WTC11 (cell line): ENCODE data around the gene RANGRF. TPM values are rescaled to one million over a fixed set of nuclear protein-coding genes. Genes with fewer than 3 reads are reported as not detected.

Experiments used
- ATAC-seq: fragments of 200-7000 bp; cut with Tn5 transposase; 2 replicates; pipeline ENCODE4 v1.10.0; 2021; ENCODE audit warnings: mild to moderate bottlenecking, moderate library complexity
- CTCF ChIA-PET: fragments of 300-600 bp; sonication (Branson Sonifier 250); formaldehyde crosslinking; loops from one replicate; lab custom pipeline; 2021; ENCODE audit warnings: antibody characterized with exemption; lab: Charles Lee
- POLR2A ChIA-PET: fragments of 350-600 bp; sonication (Branson Sonifier 250); formaldehyde crosslinking; loops from one replicate; lab custom pipeline; 2021; ENCODE audit warnings: antibody characterized with exemption; lab: Charles Lee
- DNase-seq: peaks from one replicate; pipeline ENCODE4 v3.0.0; 2021; ENCODE audit warnings: low spot score
- H3K27ac Mint-ChIP-seq: 2 replicates; pipeline ENCODE4 v1.8.0; 2021; ENCODE audit warnings: mixed read lengths
- H3K27me3 Mint-ChIP-seq: 2 replicates; pipeline ENCODE4 v1.8.0; 2021; ENCODE audit warnings: low read depth, mild to moderate bottlenecking, moderate library complexity, mixed read lengths
- H3K36me3 Mint-ChIP-seq: 2 replicates; pipeline ENCODE4 v1.8.0; 2021; ENCODE audit warnings: mixed read lengths
- H3K4me1 Mint-ChIP-seq: 2 replicates; pipeline ENCODE4 v1.8.0; 2022; ENCODE audit warnings: mixed read lengths
- H3K4me3 Mint-ChIP-seq: 2 replicates; pipeline ENCODE4 v1.8.0; 2021; ENCODE audit warnings: mild to moderate bottlenecking, moderate library complexity, mixed read lengths
- H3K9me3 Mint-ChIP-seq: 2 replicates; pipeline ENCODE4 v1.8.0; 2021; ENCODE audit warnings: mixed read lengths
- ETV6 ChIP-seq: sonication (generic); formaldehyde crosslinking; IDR thresholded peaks from 2 replicates; pipeline ENCODE4 v1.8.1; 2022; ENCODE audit warnings: mild to moderate bottlenecking, missing genetic modification reagents
- GABPB1 ChIP-seq: sonication (generic); formaldehyde crosslinking; IDR thresholded peaks from 2 replicates; pipeline ENCODE4 v1.8.1; 2023; ENCODE audit warnings: mild to moderate bottlenecking, missing genetic modification reagents
- GTF2I ChIP-seq: fragments of 250-450 bp; sonication (Bioruptor Pico); conservative IDR thresholded peaks from 2 replicates; pipeline ENCODE4 v1.4.0; 2021; ENCODE audit warnings: mild to moderate bottlenecking
- MYBL2 ChIP-seq: sonication (generic); formaldehyde crosslinking; IDR thresholded peaks from 2 replicates; pipeline ENCODE4 v1.8.1; 2023; ENCODE audit warnings: mild to moderate bottlenecking, moderate library complexity, missing genetic modification reagents
- NFYB ChIP-seq: sonication (generic); formaldehyde crosslinking; conservative IDR thresholded peaks from 2 replicates; pipeline ENCODE4 v1.8.0; 2022; ENCODE audit warnings: low read depth, missing genetic modification reagents
- NR1H2 ChIP-seq: sonication (generic); formaldehyde crosslinking; IDR thresholded peaks from 2 replicates; pipeline ENCODE4 v1.9.0; 2021; ENCODE audit warnings: mild to moderate bottlenecking, moderate library complexity, missing genetic modification reagents
- RORB ChIP-seq: fragments of 250-450 bp; sonication (Bioruptor Pico); IDR thresholded peaks from 2 replicates; pipeline ENCODE4 v1.9.0; 2021; ENCODE audit warnings: mild to moderate bottlenecking
- SMAD3 ChIP-seq: sonication (generic); formaldehyde crosslinking; IDR thresholded peaks from 2 replicates; pipeline ENCODE4 v1.8.0; 2022; ENCODE audit warnings: missing genetic modification reagents, mild to moderate bottlenecking, borderline replicate concordance
- TEAD1 ChIP-seq: sonication (generic); formaldehyde crosslinking; IDR thresholded peaks from 2 replicates; pipeline ENCODE4 v1.8.0; 2022; ENCODE audit warnings: mild to moderate bottlenecking, missing genetic modification reagents
- ZNF138 ChIP-seq: sonication (generic); formaldehyde crosslinking; conservative IDR thresholded peaks from 2 replicates; pipeline ENCODE4 v1.8.1; 2022; ENCODE audit warnings: mild to moderate bottlenecking, moderate library complexity, missing genetic modification reagents
- ZNF219 ChIP-seq: sonication (generic); formaldehyde crosslinking; IDR thresholded peaks from 2 replicates; pipeline ENCODE4 v1.8.0; 2023; ENCODE audit warnings: missing genetic modification reagents, mild to moderate bottlenecking, borderline replicate concordance
- total RNA-seq: library from RNA; stranded (reverse); gene quantifications from 3 replicates; pipeline ENCODE4 v1.2.3, GENCODE V29; 2021
- TF ChIP-seq, protein P1 (sequence below): sonication (generic); formaldehyde crosslinking; IDR thresholded peaks from 2 replicates; pipeline ENCODE4 v1.8.0; 2022; ENCODE audit warnings: mild to moderate bottlenecking, missing genetic modification reagents
- TF ChIP-seq, protein P2 (sequence below): sonication (generic); formaldehyde crosslinking; IDR thresholded peaks from 2 replicates; pipeline ENCODE4 v1.8.1; 2022; ENCODE audit warnings: low read depth, missing genetic modification reagents, borderline replicate concordance
- TF ChIP-seq, protein P3 (sequence below): sonication (generic); formaldehyde crosslinking; IDR thresholded peaks from 2 replicates; pipeline ENCODE4 v1.8.0; 2022; ENCODE audit warnings: mild to moderate bottlenecking, missing genetic modification reagents
- TF ChIP-seq, protein P4 (sequence below): sonication (generic); formaldehyde crosslinking; IDR thresholded peaks from 2 replicates; pipeline ENCODE4 v1.8.1; 2023; ENCODE audit warnings: mild to moderate bottlenecking, missing genetic modification reagents
- TF ChIP-seq, protein P5 (sequence below): sonication (generic); formaldehyde crosslinking; conservative IDR thresholded peaks from 2 replicates; pipeline ENCODE4 v1.8.1; 2023; ENCODE audit warnings: mild to moderate bottlenecking, low read depth, missing genetic modification reagents, moderate library complexity
- TF ChIP-seq, protein P6 (sequence below): sonication (generic); formaldehyde crosslinking; IDR thresholded peaks from 2 replicates; pipeline ENCODE4 v1.8.0; 2022; ENCODE audit warnings: mild to moderate bottlenecking, missing genetic modification reagents

RANGRF gene
- total RNA-seq, 1 experiment from 2014 or later, result 32.7 TPM

DNA sequence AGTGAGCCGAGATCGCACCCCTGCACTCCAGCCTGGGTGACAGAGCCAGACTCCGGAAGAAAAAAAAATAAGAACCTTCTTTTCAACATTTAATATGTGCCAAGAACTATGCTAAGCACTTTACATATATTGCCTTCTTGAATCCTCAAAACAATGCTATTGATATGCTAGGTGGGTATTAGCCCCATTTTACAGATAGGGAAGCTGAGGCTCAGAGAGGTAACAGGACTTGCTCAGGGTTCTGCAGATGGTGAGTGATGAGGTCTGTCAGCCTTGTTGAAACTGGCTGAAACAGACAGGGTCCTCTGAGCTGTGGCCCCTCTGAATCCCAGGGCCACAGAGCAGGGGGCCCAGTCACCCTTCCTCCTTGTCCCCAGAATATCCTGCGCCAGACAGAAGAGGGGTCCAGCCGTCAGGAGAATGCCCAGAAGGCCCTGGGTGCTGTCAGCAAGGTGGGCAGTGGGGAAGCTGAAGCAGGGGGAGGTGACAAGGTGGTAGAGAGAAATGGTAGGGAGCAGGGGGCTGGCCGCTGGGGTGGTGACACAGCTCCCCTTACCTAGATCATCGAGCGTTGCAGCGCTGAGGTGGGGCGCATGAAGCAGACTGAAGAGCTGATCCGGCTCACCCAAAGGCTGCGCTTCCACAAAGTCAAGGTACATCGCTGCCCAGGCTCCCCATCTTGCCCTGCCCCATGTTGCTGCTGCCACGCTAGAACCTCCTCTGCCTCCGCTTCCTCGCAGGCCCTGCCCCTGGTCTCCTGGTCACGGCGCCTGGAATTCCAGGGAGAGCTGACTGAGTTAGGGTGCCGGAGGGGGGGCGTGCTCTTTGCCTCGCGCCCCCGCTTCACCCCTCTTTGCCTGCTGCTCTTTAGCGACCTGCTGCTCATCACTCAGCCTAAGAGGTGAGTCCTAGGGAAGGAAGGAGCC lies 29.8 kb downstream of the RANGRF start:
- TF ChIP-seq ZNF219 (CRISPR knock-in tag), result no peak
- TF ChIP-seq, protein P1, sequence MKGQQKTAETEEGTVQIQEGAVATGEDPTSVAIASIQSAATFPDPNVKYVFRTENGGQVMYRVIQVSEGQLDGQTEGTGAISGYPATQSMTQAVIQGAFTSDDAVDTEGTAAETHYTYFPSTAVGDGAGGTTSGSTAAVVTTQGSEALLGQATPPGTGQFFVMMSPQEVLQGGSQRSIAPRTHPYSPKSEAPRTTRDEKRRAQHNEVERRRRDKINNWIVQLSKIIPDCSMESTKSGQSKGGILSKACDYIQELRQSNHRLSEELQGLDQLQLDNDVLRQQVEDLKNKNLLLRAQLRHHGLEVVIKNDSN, result no peak
- TF ChIP-seq TEAD1 (CRISPR knock-in tag), result no peak
- TF ChIP-seq, protein P2, sequence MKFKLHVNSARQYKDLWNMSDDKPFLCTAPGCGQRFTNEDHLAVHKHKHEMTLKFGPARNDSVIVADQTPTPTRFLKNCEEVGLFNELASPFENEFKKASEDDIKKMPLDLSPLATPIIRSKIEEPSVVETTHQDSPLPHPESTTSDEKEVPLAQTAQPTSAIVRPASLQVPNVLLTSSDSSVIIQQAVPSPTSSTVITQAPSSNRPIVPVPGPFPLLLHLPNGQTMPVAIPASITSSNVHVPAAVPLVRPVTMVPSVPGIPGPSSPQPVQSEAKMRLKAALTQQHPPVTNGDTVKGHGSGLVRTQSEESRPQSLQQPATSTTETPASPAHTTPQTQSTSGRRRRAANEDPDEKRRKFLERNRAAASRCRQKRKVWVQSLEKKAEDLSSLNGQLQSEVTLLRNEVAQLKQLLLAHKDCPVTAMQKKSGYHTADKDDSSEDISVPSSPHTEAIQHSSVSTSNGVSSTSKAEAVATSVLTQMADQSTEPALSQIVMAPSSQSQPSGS (CRISPR knock-in tag), result no peak
- TF ChIP-seq, protein P3, sequence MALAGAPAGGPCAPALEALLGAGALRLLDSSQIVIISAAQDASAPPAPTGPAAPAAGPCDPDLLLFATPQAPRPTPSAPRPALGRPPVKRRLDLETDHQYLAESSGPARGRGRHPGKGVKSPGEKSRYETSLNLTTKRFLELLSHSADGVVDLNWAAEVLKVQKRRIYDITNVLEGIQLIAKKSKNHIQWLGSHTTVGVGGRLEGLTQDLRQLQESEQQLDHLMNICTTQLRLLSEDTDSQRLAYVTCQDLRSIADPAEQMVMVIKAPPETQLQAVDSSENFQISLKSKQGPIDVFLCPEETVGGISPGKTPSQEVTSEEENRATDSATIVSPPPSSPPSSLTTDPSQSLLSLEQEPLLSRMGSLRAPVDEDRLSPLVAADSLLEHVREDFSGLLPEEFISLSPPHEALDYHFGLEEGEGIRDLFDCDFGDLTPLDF (CRISPR knock-in tag), result no peak
- TF ChIP-seq, protein P4, sequence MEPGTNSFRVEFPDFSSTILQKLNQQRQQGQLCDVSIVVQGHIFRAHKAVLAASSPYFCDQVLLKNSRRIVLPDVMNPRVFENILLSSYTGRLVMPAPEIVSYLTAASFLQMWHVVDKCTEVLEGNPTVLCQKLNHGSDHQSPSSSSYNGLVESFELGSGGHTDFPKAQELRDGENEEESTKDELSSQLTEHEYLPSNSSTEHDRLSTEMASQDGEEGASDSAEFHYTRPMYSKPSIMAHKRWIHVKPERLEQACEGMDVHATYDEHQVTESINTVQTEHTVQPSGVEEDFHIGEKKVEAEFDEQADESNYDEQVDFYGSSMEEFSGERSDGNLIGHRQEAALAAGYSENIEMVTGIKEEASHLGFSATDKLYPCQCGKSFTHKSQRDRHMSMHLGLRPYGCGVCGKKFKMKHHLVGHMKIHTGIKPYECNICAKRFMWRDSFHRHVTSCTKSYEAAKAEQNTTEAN (CRISPR knock-in tag), result no peak
- no peak for TF ChIP-seq RORB (CRISPR knock-in tag)
- TF ChIP-seq SMAD3 (CRISPR knock-in tag), result no peak
- TF ChIP-seq ETV6, result no peak

DNA sequence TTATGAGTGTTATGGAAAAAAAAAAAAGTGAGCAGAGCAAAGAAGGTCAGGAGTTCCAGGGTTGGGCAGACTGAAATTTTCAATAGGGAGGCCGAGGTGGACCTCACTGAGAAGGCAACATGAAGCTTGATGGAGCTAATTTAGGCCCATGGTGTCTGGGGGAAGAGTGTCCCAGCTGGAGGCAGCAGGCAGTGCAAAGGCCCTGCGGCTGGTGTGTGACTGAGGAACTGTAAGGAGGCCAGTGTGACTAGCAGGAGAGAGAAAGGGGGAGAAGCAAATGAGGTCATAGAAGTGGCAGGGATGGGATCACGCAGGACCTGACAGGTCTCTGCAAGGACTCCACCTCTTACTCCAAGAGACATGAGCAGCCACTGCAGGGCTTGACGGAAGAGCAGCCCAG lies 31.8 kb downstream of the RANGRF start:
- DNase-seq, result no peak
- Mint-ChIP-seq H3K4me3 (no peak overlapping the region), H3K9me3 (no peaks in the 10 kb centered on the region), H3K27ac (no peak overlapping the region; the same call in 1 of the 2 replicates), H3K27me3 (peaks cover 27% of the 10 kb centered on the region), H3K36me3 (no peaks in the 10 kb centered on the region), H3K4me1 (peaks cover 19% of the 10 kb centered on the region)
- ATAC-seq, result no peak
- CTCF ChIA-PET, result interaction anchor here (1.1 kb wide), 1 partner anchor 25 kb away, joined by 3 read pairs; the partner anchor contains the start of gene SLC25A35
- POLR2A ChIA-PET, result no interaction called here
- TF ChIP-seq MYBL2 (CRISPR knock-in tag) (no peak), GTF2I (CRISPR knock-in tag) (0 out of 2 replicates have a peak, but pooled peaks have one; percentile 25), GABPB1 (CRISPR knock-in tag) (no peak)

More for the DNA sequence above, 29.8 kb downstream of the RANGRF start:
- peaks cover 35% of the 10 kb centered on the region for H3K27me3 Mint-ChIP-seq
- POLR2A ChIA-PET, result no interaction called here
- CTCF ChIA-PET, result interaction anchor here (0.9 to 1.3 kb wide), 2 partner anchors 8 to 66 kb away, joined by 3 to 4 read pairs; no protein-coding TSS in a partner anchor
- H3K4me1 Mint-ChIP-seq, result peaks cover 25% of the 10 kb centered on the region
- no peak overlapping the region for H3K27ac Mint-ChIP-seq
- no peaks in the 10 kb centered on the region for H3K36me3 Mint-ChIP-seq
- DNase-seq, result no peak
- no peaks in the 10 kb centered on the region for H3K9me3 Mint-ChIP-seq
- no peak overlapping the region for H3K4me3 Mint-ChIP-seq
- no peak for ATAC-seq

DNA sequence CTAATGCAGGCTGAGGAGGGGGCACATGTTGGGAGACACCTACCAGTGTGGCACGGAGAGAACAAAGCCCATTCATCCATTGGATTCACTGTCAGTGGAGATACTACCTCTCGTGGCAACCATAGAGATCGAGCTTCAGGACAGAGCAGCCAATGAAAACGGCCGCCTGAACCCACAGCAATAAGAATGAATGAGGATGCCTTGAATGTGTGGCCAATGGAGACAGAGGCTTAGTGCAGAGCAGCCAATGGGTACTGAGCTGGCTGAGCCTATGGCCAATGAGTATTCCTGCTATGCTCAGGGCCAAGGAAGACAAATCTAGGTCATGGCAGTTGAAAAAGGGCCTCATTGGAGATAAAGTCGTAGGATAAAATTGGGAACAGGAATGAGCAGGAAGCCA lies 32.5 kb downstream of the RANGRF start:
- no peak overlapping the region for H3K4me3 Mint-ChIP-seq
- H3K27ac Mint-ChIP-seq, result no peak overlapping the region
- H3K36me3 Mint-ChIP-seq, result no peaks in the 10 kb centered on the region
- DNase-seq (no peak), ATAC-seq (peak; percentile 60)
- ChIA-PET CTCF (interaction anchor here (0.6 to 1.2 kb wide), 3 partner anchors 21 to 63 kb away, joined by 3 to 4 read pairs (median 3); partner anchors contain the start of gene SLC25A35), POLR2A (no interaction called here)
- H3K27me3 Mint-ChIP-seq, result peaks cover 25% of the 10 kb centered on the region
- H3K4me1 Mint-ChIP-seq, result peaks cover 17% of the 10 kb centered on the region
- H3K9me3 Mint-ChIP-seq, result no peaks in the 10 kb centered on the region
- TF ChIP-seq NFYB (CRISPR knock-in tag) (peak; percentile 63), NR1H2 (CRISPR knock-in tag) (no peak), ZNF138 (CRISPR knock-in tag) (no peak)
- TF ChIP-seq, protein P5, sequence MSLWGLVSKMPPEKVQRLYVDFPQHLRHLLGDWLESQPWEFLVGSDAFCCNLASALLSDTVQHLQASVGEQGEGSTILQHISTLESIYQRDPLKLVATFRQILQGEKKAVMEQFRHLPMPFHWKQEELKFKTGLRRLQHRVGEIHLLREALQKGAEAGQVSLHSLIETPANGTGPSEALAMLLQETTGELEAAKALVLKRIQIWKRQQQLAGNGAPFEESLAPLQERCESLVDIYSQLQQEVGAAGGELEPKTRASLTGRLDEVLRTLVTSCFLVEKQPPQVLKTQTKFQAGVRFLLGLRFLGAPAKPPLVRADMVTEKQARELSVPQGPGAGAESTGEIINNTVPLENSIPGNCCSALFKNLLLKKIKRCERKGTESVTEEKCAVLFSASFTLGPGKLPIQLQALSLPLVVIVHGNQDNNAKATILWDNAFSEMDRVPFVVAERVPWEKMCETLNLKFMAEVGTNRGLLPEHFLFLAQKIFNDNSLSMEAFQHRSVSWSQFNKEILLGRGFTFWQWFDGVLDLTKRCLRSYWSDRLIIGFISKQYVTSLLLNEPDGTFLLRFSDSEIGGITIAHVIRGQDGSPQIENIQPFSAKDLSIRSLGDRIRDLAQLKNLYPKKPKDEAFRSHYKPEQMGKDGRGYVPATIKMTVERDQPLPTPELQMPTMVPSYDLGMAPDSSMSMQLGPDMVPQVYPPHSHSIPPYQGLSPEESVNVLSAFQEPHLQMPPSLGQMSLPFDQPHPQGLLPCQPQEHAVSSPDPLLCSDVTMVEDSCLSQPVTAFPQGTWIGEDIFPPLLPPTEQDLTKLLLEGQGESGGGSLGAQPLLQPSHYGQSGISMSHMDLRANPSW (CRISPR knock-in tag), result no peak
- TF ChIP-seq, protein P6, sequence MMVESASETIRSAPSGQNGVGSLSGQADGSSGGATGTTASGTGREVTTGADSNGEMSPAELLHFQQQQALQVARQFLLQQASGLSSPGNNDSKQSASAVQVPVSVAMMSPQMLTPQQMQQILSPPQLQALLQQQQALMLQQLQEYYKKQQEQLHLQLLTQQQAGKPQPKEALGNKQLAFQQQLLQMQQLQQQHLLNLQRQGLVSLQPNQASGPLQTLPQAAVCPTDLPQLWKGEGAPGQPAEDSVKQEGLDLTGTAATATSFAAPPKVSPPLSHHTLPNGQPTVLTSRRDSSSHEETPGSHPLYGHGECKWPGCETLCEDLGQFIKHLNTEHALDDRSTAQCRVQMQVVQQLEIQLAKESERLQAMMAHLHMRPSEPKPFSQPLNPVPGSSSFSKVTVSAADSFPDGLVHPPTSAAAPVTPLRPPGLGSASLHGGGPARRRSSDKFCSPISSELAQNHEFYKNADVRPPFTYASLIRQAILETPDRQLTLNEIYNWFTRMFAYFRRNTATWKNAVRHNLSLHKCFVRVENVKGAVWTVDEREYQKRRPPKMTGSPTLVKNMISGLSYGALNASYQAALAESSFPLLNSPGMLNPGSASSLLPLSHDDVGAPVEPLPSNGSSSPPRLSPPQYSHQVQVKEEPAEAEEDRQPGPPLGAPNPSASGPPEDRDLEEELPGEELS, result no peak
